ENCODE results near the gene TMEM101. TPM values are rescaled to one million over a fixed set of nuclear protein-coding genes. Genes with fewer than 3 reads are reported as not detected.

The TMEM101 gene
- total and polyA plus RNA-seq, 2 donors (not counting 1 experiment from before 2014, with no cell fraction given) = 26.0 to 107 TPM

DNA sequence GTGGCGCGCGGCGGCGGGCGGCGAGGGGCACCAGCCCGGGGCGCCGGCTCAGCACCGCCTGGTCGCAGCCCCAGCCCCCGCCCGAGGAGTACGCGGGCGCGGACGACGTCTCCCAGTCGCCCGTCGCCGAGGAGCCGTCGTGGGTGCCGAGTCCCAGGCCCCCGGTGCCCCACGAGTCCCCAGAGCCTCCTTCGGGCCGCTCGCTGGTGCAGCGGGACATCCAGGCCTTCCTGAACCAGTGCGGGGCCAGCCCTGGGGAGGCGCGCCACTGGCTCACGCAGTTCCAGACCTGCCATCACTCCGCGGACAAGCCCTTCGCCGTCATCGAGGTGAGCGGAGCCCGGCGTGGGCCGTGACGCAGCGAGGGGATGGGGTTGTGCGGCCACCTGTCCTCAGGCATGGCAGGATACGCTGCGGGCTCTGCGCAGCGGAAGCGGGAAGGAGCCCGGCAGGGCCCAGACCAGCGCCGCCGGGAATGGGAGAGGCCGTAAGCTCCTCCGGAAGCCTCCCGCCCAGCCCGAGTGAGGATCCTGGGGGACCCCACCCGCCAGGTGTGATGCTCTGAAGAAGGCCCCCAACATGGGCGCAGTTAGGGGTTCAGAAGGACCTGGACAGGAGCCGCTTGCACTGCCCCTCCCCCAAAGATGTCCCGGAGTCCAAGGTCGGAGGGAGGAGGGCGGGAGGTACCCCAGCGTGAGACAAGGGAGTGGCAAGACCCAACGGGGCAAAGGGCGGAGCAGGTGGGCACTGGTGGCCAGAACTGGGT, 9.8 kb downstream of the TMEM101 start:
- H3K9ac ChIP-seq (ENCODE audit: insufficient read depth, low read length) = no peak overlapping the region
- no peak for DNase-seq (ENCODE audit: low read depth in 2 of 2)
- H3K27me3 ChIP-seq (ENCODE audit: control insufficient read depth, insufficient read depth, low read length) = no peaks in the 10 kb centered on the region
- H3K4me1 ChIP-seq (ENCODE audit: control insufficient read depth, extremely low read depth, insufficient read depth, low read length) = peaks cover 19% of the 10 kb centered on the region
- H3K9me3 ChIP-seq (ENCODE audit: control insufficient read depth, insufficient read depth, low read depth, low read length) = no peaks in the 10 kb centered on the region
- peaks cover 3% of the 10 kb centered on the region for H3K36me3 ChIP-seq (ENCODE audit: control insufficient read depth, insufficient read depth, low read length)
- no peaks in the 10 kb centered on the region for H4K20me1 ChIP-seq (ENCODE audit: control insufficient read depth, extremely low read depth, insufficient read depth, low read length)
- H3K4me2 ChIP-seq (ENCODE audit: extremely low read depth, insufficient read depth, low read length) = peak overlapping the region; percentile 71
- no peaks in the 10 kb centered on the region for H3K79me2 ChIP-seq (ENCODE audit: control insufficient read depth, insufficient read depth, low read length)
- H3K4me3 ChIP-seq (replicated peaks in 1 of 4; ENCODE audit: control extremely low read depth in 1 of 4, insufficient read depth in 1 of 4, low read depth in 3 of 4, low read length in 4 of 4) = peak overlapping the region in 3 of 4 experiments; percentile 20 to 71 (median 67)
- H3K27ac ChIP-seq (ENCODE audit: insufficient read depth, low read length) = no peak overlapping the region
- no peak overlapping the region for H2AFZ ChIP-seq (ENCODE audit: low read length)
- TF ChIP-seq CTCF (conservative IDR thresholded peaks at IDR 0.05 in 1 of 2, IDR thresholded peaks at IDR 0.05 in 1 of 2; ENCODE audit: low read depth in 1 of 2, low read length in 2 of 2) (no peak), EZH2 (IDR thresholded peaks at IDR 0.05; ENCODE audit: low read length, missing control alignments) (no peak)

- Histone ChIP-seq H3K4me2 (ENCODE audit: extremely low read depth, insufficient read depth, low read length) (peak within 1 kb of the TSS; percentile 71), H3K27ac (ENCODE audit: insufficient read depth, low read length) (no peak within 1 kb of the TSS), H4K20me1 (ENCODE audit: control insufficient read depth, extremely low read depth, insufficient read depth, low read length) (no peaks in the 10 kb centered on the region), H3K4me3 (replicated peaks in 1 of 4; ENCODE audit: control extremely low read depth in 1 of 4, insufficient read depth in 1 of 4, low read depth in 3 of 4, low read length in 4 of 4) (peak within 1 kb of the TSS in 3 of 4 experiments; percentile 20 to 71 (median 67)), H3K79me2 (ENCODE audit: control insufficient read depth, insufficient read depth, low read length) (no peaks in the 10 kb centered on the region), H3K9ac (ENCODE audit: insufficient read depth, low read length) (no peak within 1 kb of the TSS), H3K27me3 (ENCODE audit: control insufficient read depth, insufficient read depth, low read length) (no peaks in the 10 kb centered on the region), H3K36me3 (ENCODE audit: control insufficient read depth, insufficient read depth, low read length) (peaks cover 1% of the 10 kb centered on the region), H3K9me3 (ENCODE audit: control insufficient read depth, insufficient read depth, low read depth, low read length) (no peaks in the 10 kb centered on the region), H2AFZ (ENCODE audit: low read length) (no peak within 1 kb of the TSS), H3K4me1 (ENCODE audit: control insufficient read depth, extremely low read depth, insufficient read depth, low read length) (peaks cover 17% of the 10 kb centered on the region)
- no peak for TF ChIP-seq EZH2 (IDR thresholded peaks at IDR 0.05; ENCODE audit: low read length, missing control alignments)
- peak in 1 of 2 donors; percentile 49 for DNase-seq (ENCODE audit: low read depth in 2 of 2)
These were observed 10.5 kb downstream of the TMEM101 start, which contains the start of gene NAGS for GRCh38 chr17:44004077-44004760. Gene NAGS, plus strand, starts transcription at chr17:44004622. Its CDS starts 42 bp downstream, at chr17:44004664.

DNA sequence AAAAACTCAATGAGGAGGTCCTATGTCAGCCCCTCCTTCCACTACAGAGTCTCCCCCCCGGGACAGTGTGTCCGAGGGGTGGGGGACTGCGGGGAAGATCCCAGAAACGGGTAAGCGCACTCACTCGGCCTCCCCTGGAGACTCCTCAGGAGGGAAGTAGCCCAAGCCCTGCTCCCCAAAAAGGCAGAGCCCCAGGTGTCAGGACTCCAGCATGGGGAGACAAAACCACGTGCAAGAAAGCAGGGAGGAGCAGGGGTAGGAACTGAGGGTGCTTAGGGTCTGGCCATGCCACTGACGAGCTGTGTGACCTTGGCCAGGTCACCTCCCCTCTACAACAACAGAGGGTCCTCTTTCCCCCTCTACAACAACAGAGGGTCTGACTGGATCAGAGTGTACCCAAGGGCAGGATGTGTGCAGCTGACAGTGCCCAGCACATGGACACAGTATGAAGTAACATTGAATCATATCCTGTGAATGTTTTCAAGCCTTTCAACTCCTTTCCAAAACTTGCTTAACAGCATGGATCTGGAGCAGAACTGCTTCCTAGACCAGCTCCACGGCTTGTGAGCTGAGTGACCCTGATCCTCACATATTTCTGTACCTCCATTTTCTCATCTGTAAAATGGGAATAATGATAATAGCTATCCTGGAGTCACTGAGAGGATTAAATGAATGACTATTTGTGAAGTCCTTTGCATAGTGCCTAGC, 12.5 kb downstream of the TMEM101 start:
- no peak overlapping the region for H3K9ac ChIP-seq (ENCODE audit: insufficient read depth, low read length)
- H2AFZ ChIP-seq (ENCODE audit: low read length) = no peak overlapping the region
- no peaks in the 10 kb centered on the region for H3K36me3 ChIP-seq (ENCODE audit: control insufficient read depth, insufficient read depth, low read length)
- no peak overlapping the region for H3K27ac ChIP-seq (ENCODE audit: insufficient read depth, low read length)
- no peaks in the 10 kb centered on the region for H3K79me2 ChIP-seq (ENCODE audit: control insufficient read depth, insufficient read depth, low read length)
- no peak for TF ChIP-seq EZH2 (IDR thresholded peaks at IDR 0.05; ENCODE audit: low read length, missing control alignments)
- no peak for TF ChIP-seq CTCF (conservative IDR thresholded peaks at IDR 0.05 in 1 of 2, IDR thresholded peaks at IDR 0.05 in 1 of 2; ENCODE audit: low read depth in 1 of 2, low read length in 2 of 2)
- H3K4me1 ChIP-seq (ENCODE audit: control insufficient read depth, extremely low read depth, insufficient read depth, low read length) = peaks cover 8% of the 10 kb centered on the region
- DNase-seq (ENCODE audit: low read depth in 2 of 2) = peak; percentile 54 to 88
- no peaks in the 10 kb centered on the region for H3K27me3 ChIP-seq (ENCODE audit: control insufficient read depth, insufficient read depth, low read length)
- H3K4me3 ChIP-seq (replicated peaks in 1 of 4; ENCODE audit: control extremely low read depth in 1 of 4, insufficient read depth in 1 of 4, low read depth in 3 of 4, low read length in 4 of 4) = no peak overlapping the region
- no peaks in the 10 kb centered on the region for H3K9me3 ChIP-seq (ENCODE audit: control insufficient read depth, insufficient read depth, low read depth, low read length)
- no peak overlapping the region for H3K4me2 ChIP-seq (ENCODE audit: extremely low read depth, insufficient read depth, low read length)
- H4K20me1 ChIP-seq (ENCODE audit: control insufficient read depth, extremely low read depth, insufficient read depth, low read length) = no peaks in the 10 kb centered on the region

All from fibroblast of lung (primary cell).